SIG-M5 (cell line): Measurements from ENCODE around the gene KLHL3.

ENCODE experiments used
- DNase-seq: peaks from one replicate; lab custom pipeline; 2025; lab: John Stamatoyannopoulos, UW

Gene KLHL3

GRCh38 chr5:137632716-137633115 is 103.2 kb downstream of the KLHL3 start:
- DNase-seq = no peak

- DNase-seq = no peak
Observed at GRCh38 chr5:137631453-137631852, 104.4 kb downstream of the KLHL3 start.

GRCh38 chr5:137630972-137631370 is 104.9 kb downstream of the KLHL3 start:
- no peak for DNase-seq

- DNase-seq = no peak
Observed at GRCh38 chr5:137630216-137630971, 105.5 kb downstream of the KLHL3 start.

GRCh38 chr5:137629646-137630045 is 106.2 kb downstream of the KLHL3 start:
- DNase-seq = peak; percentile 14

- no peak for DNase-seq
Observed at GRCh38 chr5:137627706-137628105, 108.2 kb downstream of the KLHL3 start.

- no peak for DNase-seq
Observed at GRCh38 chr5:137627293-137627692, 108.6 kb downstream of the KLHL3 start.

- no peak for DNase-seq
Observed at GRCh38 chr5:137624786-137625349, 111.0 kb downstream of the KLHL3 start.

- peak; percentile 92 for DNase-seq
Observed at GRCh38 chr5:137622850-137623249, 113.0 kb downstream of the KLHL3 start.

- DNase-seq = no peak
Observed at GRCh38 chr5:137621861-137622823, 113.7 kb downstream of the KLHL3 start.

GRCh38 chr5:137621306-137621705 is 114.6 kb downstream of the KLHL3 start:
- no peak for DNase-seq

- DNase-seq = no peak
Observed at GRCh38 chr5:137619191-137619870, 116.6 kb downstream of the KLHL3 start.

GRCh38 chr5:137618476-137618875 is 117.4 kb downstream of the KLHL3 start:
- DNase-seq = no peak

- DNase-seq = no peak
Observed at GRCh38 chr5:137617528-137618205, 118.2 kb downstream of the KLHL3 start.

GRCh38 chr5:137616046-137616445 is 119.8 kb downstream of the KLHL3 start:
- DNase-seq = no peak

GRCh38 chr5:137615171-137615775 is 120.6 kb downstream of the KLHL3 start:
- no peak for DNase-seq

GRCh38 chr5:137613554-137614265 is 122.2 kb downstream of the KLHL3 start:
- DNase-seq = peak; percentile 75

GRCh38 chr5:137612576-137612975 is 123.3 kb downstream of the KLHL3 start:
- DNase-seq = no peak

GRCh38 chr5:137611794-137612435 is 124.0 kb downstream of the KLHL3 start:
- no peak for DNase-seq
